HCT116 (cell line): ENCODE results near the gene KLF17. TPM values are rescaled to one million over a fixed set of nuclear protein-coding genes. Genes with fewer than 3 reads are reported as not detected.

ENCODE experiments used
- ATAC-seq: fragments of 200-7000 bp; cut with Tn5 transposase; 2 replicates; pipeline ENCODE4 v1.9.1; 2020; ENCODE audit warnings: mild to moderate bottlenecking, moderate library complexity
- Bru-seq: library from RNA; stranded (reverse); fragments of 400-500 nt; gene quantifications from one replicate; lab custom pipeline; 2021; lab: Mats Ljungman, UMichigan
- BruChase-seq, 2 experiments: library from RNA; stranded (reverse); fragments of 400-500 nt; gene quantifications; one replicate each; lab custom pipeline; 2021; lab: Mats Ljungman, UMichigan
- BruUV-seq: library from RNA; stranded (reverse); fragments of 400-500 nt; replicated peaks from 2 replicates; lab custom pipeline; 2021; lab: Mats Ljungman, UMichigan
- CTCF ChIA-PET: fragments of 300-600 bp; sonication (Branson Sonifier 250); formaldehyde crosslinking; loops from one replicate; lab custom pipeline; 2021; ENCODE audit warnings: antibody characterized with exemption; lab: Charles Lee
- POLR2A ChIA-PET: fragments of 300-600, 350-600 bp; sonication (Branson Sonifier 250); formaldehyde crosslinking; loops from one replicate; lab custom pipeline; 2021; ENCODE audit warnings: antibody characterized with exemption; lab: Charles Lee
- RAD21 ChIA-PET, 2 experiments: fragments of 300-600 bp; sonication (Branson Sonifier 250); formaldehyde crosslinking; loops; one replicate each; lab custom pipeline; 2023; ENCODE audit warnings: low total read pairs in 2 of 2; ENCODE audit not compliant: uncharacterized antibody in 2 of 2, unreplicated experiment in 2 of 2, low non-redundant PET in 1 of 2; lab: Charles Lee
- DNase-seq: peaks from one replicate; pipeline ENCODE4 v3.0.0-alpha.2; 2010; ENCODE audit warnings: low read depth, low spot score
- H2AFZ ChIP-seq: fragments of 200-600 bp; shearing (Covaris generic), sonication (generic); 2 replicates; pipeline ENCODE4 v1.6.1; 2017; ENCODE audit warnings: low read depth, mixed run types, mixed read lengths, antibody characterized with exemption, low read length; ENCODE audit not compliant: poor library complexity, severe bottlenecking
- H3K27ac ChIP-seq: 2 replicates; pipeline ENCODE4 v1.5.1; 2012; ENCODE audit warnings: low read depth, low read length
- H3K27me3 ChIP-seq: fragments of 200-600 bp; sonication (generic); 2 replicates; pipeline ENCODE4 v1.6.1; 2016; ENCODE audit warnings: mixed run types, low read length, mixed read lengths; ENCODE audit not compliant: insufficient read depth
- H3K36me3 ChIP-seq, 2 experiments: fragments of 200-500 bp in 1 of 2; fragments of 200-600 bp in 1 of 2; sonication (Bioruptor generic) in 1 of 2; sonication (generic) in 1 of 2; 2 replicates each; pipeline versions ENCODE4 v1.5.1 to v1.6.1; 2014 to 2016; ENCODE audit warnings: low read length in 2 of 2, inconsistent platforms in 1 of 2, mixed read lengths in 1 of 2, mixed run types in 1 of 2; ENCODE audit not compliant: insufficient read depth in 2 of 2, control insufficient read depth in 1 of 2
- H3K4me1 ChIP-seq, 2 experiments: fragments of 200-600 bp in 1 of 2; sonication (generic) in 1 of 2; 2 replicates each; pipeline versions ENCODE4 v1.5.1 to v1.6.1; 2012 to 2017; ENCODE audit warnings: low read length in 2 of 2, inconsistent platforms in 1 of 2, mild to moderate bottlenecking in 1 of 2, mixed read lengths in 1 of 2, mixed run types in 1 of 2, moderate library complexity in 1 of 2; ENCODE audit not compliant: insufficient read depth in 2 of 2, control insufficient read depth in 1 of 2
- H3K4me2 ChIP-seq: fragments of 200-600 bp; sonication (generic); 2 replicates; pipeline ENCODE4 v1.6.1; 2017; ENCODE audit warnings: mixed run types, low read length, mixed read lengths
- H3K4me3 ChIP-seq, 2 experiments: fragments of 200-600 bp in 1 of 2; sonication (generic) in 1 of 2; replicated peaks in 1 of 2; 2 replicates each; pipeline ENCODE4 v1.5.1; 2011 to 2016; ENCODE audit warnings: low read length in 2 of 2, control low read depth in 1 of 2, low read depth in 1 of 2, mild to moderate bottlenecking in 1 of 2, mixed read lengths in 1 of 2, mixed run types in 1 of 2
- H3K79me2 ChIP-seq: fragments of 200-600 bp; sonication (generic); 2 replicates; pipeline ENCODE4 v1.6.1; 2017; ENCODE audit warnings: mild to moderate bottlenecking, mixed run types, low read length, moderate library complexity, mixed read lengths; ENCODE audit not compliant: insufficient read depth
- H3K9ac ChIP-seq: fragments of 200-600 bp; sonication (generic); 2 replicates; pipeline ENCODE4 v1.6.1; 2016; ENCODE audit warnings: low read length, mixed read lengths
- H3K9me2 ChIP-seq: fragments of 200-600 bp; sonication (generic), shearing (Covaris generic); 2 replicates; pipeline ENCODE4 v1.6.1; 2017; ENCODE audit warnings: mixed run types, mild to moderate bottlenecking, moderate library complexity; ENCODE audit not compliant: insufficient read depth
- H3K9me3 ChIP-seq, 2 experiments: fragments of 200-500 bp in 1 of 2; fragments of 200-600 bp in 1 of 2; sonication (Bioruptor generic) in 1 of 2; sonication (generic) in 1 of 2; 2 replicates each; pipeline ENCODE4 v1.6.1; 2014 to 2017; ENCODE audit warnings: low read length in 2 of 2, mixed read lengths in 2 of 2, inconsistent platforms in 1 of 2, low read depth in 1 of 2, mild to moderate bottlenecking in 1 of 2, mixed run types in 1 of 2, moderate library complexity in 1 of 2; ENCODE audit not compliant: control insufficient read depth in 1 of 2, insufficient read depth in 1 of 2
- H4K20me1 ChIP-seq: fragments of 200-600 bp; sonication (generic), shearing (Covaris generic); 2 replicates; pipeline ENCODE4 v1.6.1; 2017; ENCODE audit warnings: mixed run types, mild to moderate bottlenecking, moderate library complexity; ENCODE audit not compliant: insufficient read depth
- CBX3 ChIP-seq: IDR thresholded peaks from 2 replicates; pipeline ENCODE4 v1.6.1; 2012; ENCODE audit warnings: low read depth
- CEBPB ChIP-seq: IDR thresholded peaks from 2 replicates; pipeline ENCODE4 v1.6.1; 2012; ENCODE audit warnings: low read depth
- EZH2phosphoT487 ChIP-seq: fragments of 200-600 bp; IDR thresholded peaks from 2 replicates; pipeline ENCODE4 v1.6.1; 2018; ENCODE audit warnings: antibody characterized with exemption, borderline replicate concordance
- JUND ChIP-seq: IDR thresholded peaks from 2 replicates; pipeline ENCODE4 v1.6.1; 2012
- RAD21 ChIP-seq: IDR thresholded peaks from 2 replicates; pipeline ENCODE4 v1.6.1; 2012; ENCODE audit warnings: low read depth, mild to moderate bottlenecking
- SIN3A ChIP-seq: IDR thresholded peaks from 2 replicates; pipeline ENCODE4 v1.6.1; 2012; ENCODE audit warnings: low read depth
- TCF7L2 ChIP-seq: IDR thresholded peaks from 2 replicates; pipeline ENCODE4 v1.7.0; 2011; ENCODE audit warnings: borderline replicate concordance, inconsistent platforms; ENCODE audit not compliant: insufficient read depth, insufficient read length; ENCODE audit errors: extremely low read depth
- YY1 ChIP-seq: IDR thresholded peaks from 2 replicates; pipeline ENCODE4 v1.6.1; 2011; ENCODE audit warnings: low read length, low read depth, moderate library complexity, mild to moderate bottlenecking; ENCODE audit not compliant: insufficient replicate concordance; ENCODE audit errors: extremely low read depth
- ZNF274 ChIP-seq: fragments of 200-500 bp; sonication (Bioruptor generic); IDR thresholded peaks from 2 replicates; pipeline ENCODE4 v1.6.1; 2014; ENCODE audit warnings: mild to moderate bottlenecking, low read depth, low read length, inconsistent platforms
- intact Hi-C: fragments of 100-400 bp; cut with micrococcal nuclease; formaldehyde crosslinking; loops from 2 replicates; pipeline ENCODE4 v1.10.0; 2022
- long read RNA-seq: library from polyadenylated mRNA; unstranded; transcript quantifications from one replicate; pipeline ENCODE4 v2.0.0, GENCODE V29; 2021; ENCODE audit not compliant: unreplicated experiment
- polyA plus RNA-seq: library from polyadenylated mRNA; unstranded; fragments of >200 nt; gene quantifications from 2 replicates; pipeline ENCODE4 v1.2.1, GENCODE V29; 2012; ENCODE audit warnings: missing spikeins
- total RNA-seq: library from RNA; stranded (reverse); gene quantifications from one replicate; pipeline ENCODE4 v1.2.1, GENCODE V29; 2021; ENCODE audit not compliant: unreplicated experiment
- TF ChIP-seq, protein P1 (sequence below): IDR thresholded peaks from 2 replicates; pipeline ENCODE4 v1.6.1; 2012; ENCODE audit warnings: low read depth
- TF ChIP-seq, protein P2 (sequence below): IDR thresholded peaks from 2 replicates; pipeline ENCODE4 v1.6.1; 2011; ENCODE audit warnings: mild to moderate bottlenecking, low read length, moderate library complexity; ENCODE audit not compliant: insufficient replicate concordance; ENCODE audit errors: extremely low read depth

The KLF17 gene, protein sequence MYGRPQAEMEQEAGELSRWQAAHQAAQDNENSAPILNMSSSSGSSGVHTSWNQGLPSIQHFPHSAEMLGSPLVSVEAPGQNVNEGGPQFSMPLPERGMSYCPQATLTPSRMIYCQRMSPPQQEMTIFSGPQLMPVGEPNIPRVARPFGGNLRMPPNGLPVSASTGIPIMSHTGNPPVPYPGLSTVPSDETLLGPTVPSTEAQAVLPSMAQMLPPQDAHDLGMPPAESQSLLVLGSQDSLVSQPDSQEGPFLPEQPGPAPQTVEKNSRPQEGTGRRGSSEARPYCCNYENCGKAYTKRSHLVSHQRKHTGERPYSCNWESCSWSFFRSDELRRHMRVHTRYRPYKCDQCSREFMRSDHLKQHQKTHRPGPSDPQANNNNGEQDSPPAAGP
- total RNA-seq: not detected
- not detected in 2 replicates for polyA plus RNA-seq
- not detected for Bru-seq, nascent RNA
- BruChase-seq, experiment 1, labeled RNA remaining after a 6-hour chase: percentile 5 among the genes with signal in this experiment
- BruChase-seq, experiment 2, labeled RNA remaining after a 2-hour chase: percentile 5 among the genes with signal in this experiment
- long read RNA-seq: 0 reads

DNA sequence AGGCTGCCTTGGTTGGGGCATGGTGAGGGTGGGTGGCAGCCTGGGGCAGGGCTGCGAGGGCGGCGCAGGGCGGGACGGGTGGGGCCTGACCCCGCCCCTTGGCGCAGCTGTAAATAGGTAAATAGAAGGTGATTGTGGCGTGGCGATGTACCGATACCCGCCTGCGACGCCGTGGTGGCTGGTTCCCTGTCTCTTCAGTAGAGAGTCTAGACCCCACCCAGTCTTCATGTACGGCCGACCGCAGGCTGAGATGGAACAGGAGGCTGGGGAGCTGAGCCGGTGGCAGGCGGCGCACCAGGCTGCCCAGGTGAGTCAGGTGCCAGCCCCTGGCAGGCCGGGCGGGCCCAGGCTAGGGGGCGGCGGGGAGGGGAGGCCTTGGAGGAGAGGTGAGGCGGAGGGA, at the start of gene KLF17:
Gene KLF17 (plus strand): TSS at position 140 of the 400 bp plus-strand sequence. CDS start 87 bp downstream, at position 227.
- BruUV-seq: no TSS peak
- Histone ChIP-seq H3K4me1 (no peaks in the 10 kb centered on the region), H2AFZ (no peak within 1 kb of the TSS), H3K36me3 (no peaks in the 10 kb centered on the region), H3K27me3 (no peaks in the 10 kb centered on the region), H3K4me3 (no peak within 1 kb of the TSS), H3K79me2 (no peaks in the 10 kb centered on the region), H4K20me1 (no peaks in the 10 kb centered on the region), H3K9ac (no peak within 1 kb of the TSS), H3K9me2 (peaks cover 5% of the 10 kb centered on the region; the same call in 1 of the 2 replicates), H3K9me3 (no peaks in the 10 kb centered on the region), H3K4me2 (no peak within 1 kb of the TSS), H3K27ac (no peak within 1 kb of the TSS)
- RAD21 ChIA-PET: no interaction called here
- POLR2A ChIA-PET: no interaction called here
- TF ChIP-seq CEBPB (no peak), EZH2phosphoT487 (no peak)
- intact Hi-C loops: no loop called here
- DNase-seq: no peak
- CTCF ChIA-PET: no interaction called here
- no peak for ATAC-seq

DNA sequence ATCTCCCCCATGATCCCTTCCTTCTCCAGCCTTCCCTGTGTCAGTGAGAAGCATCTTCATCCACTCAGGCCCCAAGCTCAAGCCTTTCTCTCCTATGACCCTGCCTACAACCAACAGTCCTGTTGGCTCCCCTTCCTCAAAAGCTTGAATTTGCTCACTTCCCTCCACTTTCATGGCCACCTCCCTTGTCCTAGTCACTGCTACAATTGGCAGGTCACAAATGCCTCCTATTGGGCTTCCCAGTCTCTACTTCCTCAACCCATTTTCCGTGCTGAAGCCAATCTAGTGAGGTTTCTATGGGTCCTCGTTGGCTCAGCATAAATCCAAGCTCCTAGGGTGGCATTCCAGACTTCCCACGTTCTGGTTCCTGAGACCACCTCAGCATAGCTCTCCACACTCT, 47.2 kb upstream of the KLF17 start:
- POLR2A ChIA-PET: interaction anchor here (1.1 kb wide), 1 partner anchor 14 kb away, joined by 3 read pairs; no protein-coding TSS in a partner anchor
- no peak for TF ChIP-seq CBX3
- TF ChIP-seq EZH2phosphoT487: no peak
- no peak for TF ChIP-seq RAD21
- TF ChIP-seq ZNF274: no peak
- no peak for TF ChIP-seq YY1
- TF ChIP-seq, protein P1, sequence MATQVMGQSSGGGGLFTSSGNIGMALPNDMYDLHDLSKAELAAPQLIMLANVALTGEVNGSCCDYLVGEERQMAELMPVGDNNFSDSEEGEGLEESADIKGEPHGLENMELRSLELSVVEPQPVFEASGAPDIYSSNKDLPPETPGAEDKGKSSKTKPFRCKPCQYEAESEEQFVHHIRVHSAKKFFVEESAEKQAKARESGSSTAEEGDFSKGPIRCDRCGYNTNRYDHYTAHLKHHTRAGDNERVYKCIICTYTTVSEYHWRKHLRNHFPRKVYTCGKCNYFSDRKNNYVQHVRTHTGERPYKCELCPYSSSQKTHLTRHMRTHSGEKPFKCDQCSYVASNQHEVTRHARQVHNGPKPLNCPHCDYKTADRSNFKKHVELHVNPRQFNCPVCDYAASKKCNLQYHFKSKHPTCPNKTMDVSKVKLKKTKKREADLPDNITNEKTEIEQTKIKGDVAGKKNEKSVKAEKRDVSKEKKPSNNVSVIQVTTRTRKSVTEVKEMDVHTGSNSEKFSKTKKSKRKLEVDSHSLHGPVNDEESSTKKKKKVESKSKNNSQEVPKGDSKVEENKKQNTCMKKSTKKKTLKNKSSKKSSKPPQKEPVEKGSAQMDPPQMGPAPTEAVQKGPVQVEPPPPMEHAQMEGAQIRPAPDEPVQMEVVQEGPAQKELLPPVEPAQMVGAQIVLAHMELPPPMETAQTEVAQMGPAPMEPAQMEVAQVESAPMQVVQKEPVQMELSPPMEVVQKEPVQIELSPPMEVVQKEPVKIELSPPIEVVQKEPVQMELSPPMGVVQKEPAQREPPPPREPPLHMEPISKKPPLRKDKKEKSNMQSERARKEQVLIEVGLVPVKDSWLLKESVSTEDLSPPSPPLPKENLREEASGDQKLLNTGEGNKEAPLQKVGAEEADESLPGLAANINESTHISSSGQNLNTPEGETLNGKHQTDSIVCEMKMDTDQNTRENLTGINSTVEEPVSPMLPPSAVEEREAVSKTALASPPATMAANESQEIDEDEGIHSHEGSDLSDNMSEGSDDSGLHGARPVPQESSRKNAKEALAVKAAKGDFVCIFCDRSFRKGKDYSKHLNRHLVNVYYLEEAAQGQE: no peak
- TF ChIP-seq, protein P2, sequence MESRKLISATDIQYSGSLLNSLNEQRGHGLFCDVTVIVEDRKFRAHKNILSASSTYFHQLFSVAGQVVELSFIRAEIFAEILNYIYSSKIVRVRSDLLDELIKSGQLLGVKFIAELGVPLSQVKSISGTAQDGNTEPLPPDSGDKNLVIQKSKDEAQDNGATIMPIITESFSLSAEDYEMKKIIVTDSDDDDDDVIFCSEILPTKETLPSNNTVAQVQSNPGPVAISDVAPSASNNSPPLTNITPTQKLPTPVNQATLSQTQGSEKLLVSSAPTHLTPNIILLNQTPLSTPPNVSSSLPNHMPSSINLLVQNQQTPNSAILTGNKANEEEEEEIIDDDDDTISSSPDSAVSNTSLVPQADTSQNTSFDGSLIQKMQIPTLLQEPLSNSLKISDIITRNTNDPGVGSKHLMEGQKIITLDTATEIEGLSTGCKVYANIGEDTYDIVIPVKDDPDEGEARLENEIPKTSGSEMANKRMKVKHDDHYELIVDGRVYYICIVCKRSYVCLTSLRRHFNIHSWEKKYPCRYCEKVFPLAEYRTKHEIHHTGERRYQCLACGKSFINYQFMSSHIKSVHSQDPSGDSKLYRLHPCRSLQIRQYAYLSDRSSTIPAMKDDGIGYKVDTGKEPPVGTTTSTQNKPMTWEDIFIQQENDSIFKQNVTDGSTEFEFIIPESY: no peak
- no peak for TF ChIP-seq JUND
- TF ChIP-seq SIN3A: no peak
- TF ChIP-seq TCF7L2: no peak

More for the DNA sequence above, 47.2 kb upstream of the KLF17 start:
- H3K4me1 ChIP-seq: peaks cover 7 to 17% of the 10 kb centered on the region in 2 experiments
- ATAC-seq: no peak
- CTCF ChIA-PET: interaction anchor here (1.4 to 1.6 kb wide), 2 partner anchors 20 to 23 kb away, joined by 3 to 4 read pairs; no protein-coding TSS in a partner anchor
- no peak overlapping the region for H3K9ac ChIP-seq
- RAD21 ChIA-PET: interaction anchor here in 1 of 2 experiments (0.7 kb wide), 1 partner anchor 48 kb away, joined by 4 read pairs; no protein-coding TSS in a partner anchor
- DNase-seq: no peak
- no peaks in the 10 kb centered on the region for H3K9me2 ChIP-seq
- no peak overlapping the region for H3K27ac ChIP-seq
- H2AFZ ChIP-seq: no peak overlapping the region
- H3K4me3 ChIP-seq: no peak overlapping the region
- H3K9me3 ChIP-seq: no peaks in the 10 kb centered on the region
- H4K20me1 ChIP-seq: no peaks in the 10 kb centered on the region
- BruUV-seq: no TSS peak
- intact Hi-C loops: no loop called here
- peak overlapping the region; percentile 47; the same call in 1 of the 2 replicates for H3K4me2 ChIP-seq
- H3K27me3 ChIP-seq: no peaks in the 10 kb centered on the region
- H3K79me2 ChIP-seq: no peaks in the 10 kb centered on the region
- no peaks in the 10 kb centered on the region for H3K36me3 ChIP-seq
